ENCODE results near the gene RFNG. TPM values are rescaled to one million over a fixed set of nuclear protein-coding genes. Genes with fewer than 3 reads are reported as not detected.

The RFNG gene
- total and polyA plus RNA-seq, 2 of the 13 experiments (the other 11 are each of a cell fraction or from before 2014, with no cell fraction given), result 61.4 to 64.0 TPM

- no peak for TF ChIP-seq ZNF276 (CRISPR knock-in tag; IDR thresholded peaks at IDR 0.05; ENCODE audit: low read depth)
- peak; percentile 83; the same call in 2 of the 3 replicates for TF ChIP-seq MXI1 (IDR thresholded peaks at IDR 0.05; ENCODE audit: borderline replicate concordance, low read depth, low read length)
- peak; percentile 95 for TF ChIP-seq ZFP91 (CRISPR knock-in tag; IDR thresholded peaks at IDR 0.05; ENCODE audit: borderline replicate concordance)
- TF ChIP-seq ZFP1 (CRISPR knock-in tag; IDR thresholded peaks at IDR 0.05), result 0 out of 2 replicates have a peak, but pooled peaks have one; percentile 80
- peak; percentile 85; the same call in 1 of the 2 replicates for TF ChIP-seq CBX5 (CRISPR knock-in tag; IDR thresholded peaks at IDR 0.05; ENCODE audit: borderline replicate concordance)
- TF ChIP-seq ZNF503 (CRISPR knock-in tag; IDR thresholded peaks at IDR 0.05), result peak; percentile 98
- TF ChIP-seq ZNF616 (CRISPR knock-in tag; IDR thresholded peaks at IDR 0.05; ENCODE audit: low read depth), result 0 out of 2 replicates have a peak, but pooled peaks have one; percentile 88
- TF ChIP-seq MYPOP (CRISPR knock-in tag; IDR thresholded peaks at IDR 0.05), result no peak
- peak; percentile 67; the same call in 1 of the 2 replicates for TF ChIP-seq ZNF12 (CRISPR knock-in tag; IDR thresholded peaks at IDR 0.05)
- TF ChIP-seq ZNF646 (CRISPR knock-in tag; IDR thresholded peaks at IDR 0.05), result no peak
- TF ChIP-seq ZNF121 (CRISPR knock-in tag; IDR thresholded peaks at IDR 0.05), result peak; percentile 80; the same call in 1 of the 2 replicates
- no peak; a peak in 1 of 4 replicates for TF ChIP-seq POLR2A (IDR thresholded peaks at IDR 0.05; ENCODE audit: insufficient read depth in 1 of 2, low read depth in 2 of 2, low read length in 2 of 2)
- peak; percentile 83 for TF ChIP-seq YY1 (IDR thresholded peaks at IDR 0.05; ENCODE audit: insufficient read depth, insufficient replicate concordance, low read depth, low read length)
- peak; percentile 79 for TF ChIP-seq ETV6 (CRISPR knock-in tag; conservative IDR thresholded peaks at IDR 0.05)
- peak; percentile 67; the same call in 1 of the 2 replicates for TF ChIP-seq RCOR2 (CRISPR knock-in tag; IDR thresholded peaks at IDR 0.05)
Observed at GRCh38 chr17:82000803-82001570, 50.6 kb downstream of the RFNG start (continued).
